GM12872 (cell line): ENCODE results near the gene LRBA.

Experiments
- CTCF ChIP-seq: IDR thresholded peaks from 3 replicates; pipeline ENCODE4 v1.5.1; 2011; ENCODE audit warnings: low read depth, mild to moderate bottlenecking, low read length, moderate library complexity; ENCODE audit not compliant: insufficient read depth

LRBA gene

GRCh38 chr4:150725957-150726523 lies 289.0 kb downstream of the LRBA start:
- no peak for TF ChIP-seq CTCF

GRCh38 chr4:150723727-150724411 lies 291.2 kb downstream of the LRBA start:
- TF ChIP-seq CTCF = no peak

- no peak for TF ChIP-seq CTCF
Observed at GRCh38 chr4:150722908-150723362, 292.1 kb downstream of the LRBA start.

- TF ChIP-seq CTCF = no peak
Observed at GRCh38 chr4:150720973-150721518, 294.0 kb downstream of the LRBA start.

- no peak for TF ChIP-seq CTCF
Observed at GRCh38 chr4:150717952-150718351, 297.1 kb downstream of the LRBA start.

GRCh38 chr4:150714462-150715438 lies 300.3 kb downstream of the LRBA start:
- no peak for TF ChIP-seq CTCF

GRCh38 chr4:150713251-150713650 lies 301.8 kb downstream of the LRBA start:
- no peak for TF ChIP-seq CTCF
